OCI-LY1 (cell line): ENCODE data around the gene SMAD9.

Experiments used
- EZH2 ChIP-seq: fragments of 200-600 bp; sonication (generic), shearing (Covaris generic); IDR thresholded peaks from 2 replicates; pipeline ENCODE4 v1.8.0; 2017; ENCODE audit warnings: borderline replicate concordance, mixed run types, mild to moderate bottlenecking, antibody characterized with exemption, low read length, moderate library complexity, mixed read lengths
- TF ChIP-seq, protein P1 (sequence below): fragments of 200-600 bp; sonication (generic), shearing (Covaris generic); IDR thresholded peaks from 2 replicates; pipeline ENCODE4 v1.5.1; 2017; ENCODE audit warnings: mild to moderate bottlenecking, antibody characterized with exemption, low read length, moderate library complexity, mixed read lengths

DNA sequence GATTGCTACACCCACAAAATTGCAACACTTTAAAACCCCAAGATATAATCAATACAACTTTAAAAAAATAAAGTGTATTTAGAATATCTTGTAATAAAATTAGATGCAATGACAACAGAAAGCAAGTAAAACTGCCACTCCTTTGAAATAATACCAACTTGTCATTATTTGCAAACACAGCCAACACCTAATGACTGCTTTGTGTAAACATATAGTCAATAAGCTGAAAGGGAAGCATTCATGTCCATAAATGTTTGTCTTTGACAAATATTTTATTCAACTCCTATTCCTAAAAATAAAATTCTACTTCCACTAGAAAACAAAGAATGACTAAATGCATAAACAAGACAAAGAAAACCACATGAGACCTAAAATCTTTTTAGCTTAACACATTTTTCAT is 6.6 kb downstream of the SMAD9 start:
- TF ChIP-seq, protein P1, sequence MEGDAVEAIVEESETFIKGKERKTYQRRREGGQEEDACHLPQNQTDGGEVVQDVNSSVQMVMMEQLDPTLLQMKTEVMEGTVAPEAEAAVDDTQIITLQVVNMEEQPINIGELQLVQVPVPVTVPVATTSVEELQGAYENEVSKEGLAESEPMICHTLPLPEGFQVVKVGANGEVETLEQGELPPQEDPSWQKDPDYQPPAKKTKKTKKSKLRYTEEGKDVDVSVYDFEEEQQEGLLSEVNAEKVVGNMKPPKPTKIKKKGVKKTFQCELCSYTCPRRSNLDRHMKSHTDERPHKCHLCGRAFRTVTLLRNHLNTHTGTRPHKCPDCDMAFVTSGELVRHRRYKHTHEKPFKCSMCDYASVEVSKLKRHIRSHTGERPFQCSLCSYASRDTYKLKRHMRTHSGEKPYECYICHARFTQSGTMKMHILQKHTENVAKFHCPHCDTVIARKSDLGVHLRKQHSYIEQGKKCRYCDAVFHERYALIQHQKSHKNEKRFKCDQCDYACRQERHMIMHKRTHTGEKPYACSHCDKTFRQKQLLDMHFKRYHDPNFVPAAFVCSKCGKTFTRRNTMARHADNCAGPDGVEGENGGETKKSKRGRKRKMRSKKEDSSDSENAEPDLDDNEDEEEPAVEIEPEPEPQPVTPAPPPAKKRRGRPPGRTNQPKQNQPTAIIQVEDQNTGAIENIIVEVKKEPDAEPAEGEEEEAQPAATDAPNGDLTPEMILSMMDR, result no peak
- TF ChIP-seq EZH2, result no peak
